Activated CD4-positive, alpha-beta memory T cell treated with anti-CD3 and anti-CD28 coated beads, Interleukin-2, amount 10 ng/mL, durations not matched to agents 7 days and 5 days (primary cell): ENCODE results near the gene MLANA. TPM values are rescaled to one million over a fixed set of nuclear protein-coding genes. Genes with fewer than 3 reads are reported as not detected.

Source experiments
- CTCF ChIA-PET: fragments of 350-600 bp; sonication (Branson Sonifier 250); formaldehyde crosslinking; loops from one replicate; lab custom pipeline; 2021; ENCODE audit warnings: antibody characterized with exemption, inconsistent platforms; lab: Charles Lee
- POLR2A ChIA-PET: fragments of 350-600 bp; sonication (Branson Sonifier 250); formaldehyde crosslinking; loops from one replicate; lab custom pipeline; 2021; ENCODE audit warnings: antibody characterized with exemption; lab: Charles Lee
- DNase-seq: peaks from one replicate; pipeline ENCODE4 v3.0.0-alpha.2; 2020
- H3K27ac Mint-ChIP-seq: one replicate; pipeline ENCODE4 v1.8.0; 2021; ENCODE audit warnings: mild to moderate bottlenecking, mixed read lengths
- H3K27me3 Mint-ChIP-seq: one replicate; pipeline ENCODE4 v1.8.0; 2021; ENCODE audit warnings: mixed read lengths
- H3K36me3 Mint-ChIP-seq: one replicate; pipeline ENCODE4 v1.8.0; 2021; ENCODE audit warnings: low read depth, mixed read lengths
- H3K4me1 Mint-ChIP-seq: one replicate; pipeline ENCODE4 v1.8.0; 2021; ENCODE audit warnings: mixed read lengths
- H3K4me3 Mint-ChIP-seq: one replicate; pipeline ENCODE4 v1.8.0; 2021; ENCODE audit warnings: mild to moderate bottlenecking, mixed read lengths
- H3K9me3 Mint-ChIP-seq: one replicate; pipeline ENCODE4 v1.8.0; 2021; ENCODE audit warnings: mixed read lengths
- total RNA-seq, 2 experiments: library from RNA; stranded (reverse); gene quantifications; one replicate each; pipeline ENCODE4 v1.2.3, GENCODE V29; 2021

MLANA gene
- total RNA-seq, 2 experiments from 2014 or later = not detected

GRCh38 chr9:5893134-5893505 is 2.4 kb downstream of the MLANA start:
- peaks cover 1% of the 10 kb centered on the region for H3K27me3 Mint-ChIP-seq
- H3K4me3 Mint-ChIP-seq = no peak overlapping the region
- H3K4me1 Mint-ChIP-seq = peaks cover under 1% of the 10 kb centered on the region
- ChIA-PET CTCF (no interaction called here), POLR2A (no interaction called here)
- no peaks in the 10 kb centered on the region for H3K9me3 Mint-ChIP-seq
- peaks cover 6% of the 10 kb centered on the region for H3K36me3 Mint-ChIP-seq
- no peak overlapping the region for H3K27ac Mint-ChIP-seq
- no peak for DNase-seq

GRCh38 chr9:5893591-5894236 is 3.0 kb downstream of the MLANA start:
- Mint-ChIP-seq H3K9me3 (no peaks in the 10 kb centered on the region), H3K4me1 (peaks cover 2% of the 10 kb centered on the region), H3K4me3 (no peak overlapping the region), H3K27me3 (peaks cover 1% of the 10 kb centered on the region), H3K36me3 (peaks cover 8% of the 10 kb centered on the region), H3K27ac (no peak overlapping the region)
- ChIA-PET CTCF (no interaction called here), POLR2A (no interaction called here)
- no peak for DNase-seq

- no peaks in the 10 kb centered on the region for H3K9me3 Mint-ChIP-seq
- ChIA-PET CTCF (interaction anchor here (3.1 kb wide), 1 partner anchor 8 kb away, joined by 11 read pairs; no protein-coding TSS in a partner anchor), POLR2A (no interaction called here)
- no peaks in the 10 kb centered on the region for H3K27me3 Mint-ChIP-seq
- DNase-seq = no peak
- H3K4me3 Mint-ChIP-seq = no peak overlapping the region
- H3K27ac Mint-ChIP-seq = no peak overlapping the region
- peaks cover 2% of the 10 kb centered on the region for H3K4me1 Mint-ChIP-seq
- H3K36me3 Mint-ChIP-seq = peaks cover 8% of the 10 kb centered on the region
Observed at GRCh38 chr9:5894237-5894959, 3.7 kb downstream of the MLANA start.

GRCh38 chr9:5895782-5896181 is 5.1 kb downstream of the MLANA start:
- CTCF ChIA-PET = interaction anchor here (1.5 to 3.1 kb wide), 2 partner anchors 9 to 159 kb away, joined by 3 to 11 read pairs; no protein-coding TSS in a partner anchor
- Mint-ChIP-seq H3K27me3 (no peaks in the 10 kb centered on the region), H3K4me1 (peaks cover 2% of the 10 kb centered on the region), H3K36me3 (peaks cover 8% of the 10 kb centered on the region), H3K9me3 (no peaks in the 10 kb centered on the region), H3K27ac (no peak overlapping the region), H3K4me3 (no peak overlapping the region)
- POLR2A ChIA-PET = interaction anchor here (0.9 kb wide), 1 partner anchor 120 kb away, joined by 3 read pairs; the partner anchor contains the start of gene RANBP6
- DNase-seq = no peak

GRCh38 chr9:5896863-5897262 is 6.2 kb downstream of the MLANA start:
- H3K27me3 Mint-ChIP-seq = no peaks in the 10 kb centered on the region
- CTCF ChIA-PET = interaction anchor here (1.5 to 3.1 kb wide), 2 partner anchors 10 to 158 kb away, joined by 3 to 11 read pairs; no protein-coding TSS in a partner anchor
- H3K4me3 Mint-ChIP-seq = no peak overlapping the region
- H3K36me3 Mint-ChIP-seq = peaks cover 8% of the 10 kb centered on the region
- POLR2A ChIA-PET = no interaction called here
- H3K27ac Mint-ChIP-seq = no peak overlapping the region
- H3K4me1 Mint-ChIP-seq = peaks cover 2% of the 10 kb centered on the region
- no peaks in the 10 kb centered on the region for H3K9me3 Mint-ChIP-seq
- no peak for DNase-seq

- ChIA-PET POLR2A (no interaction called here), CTCF (interaction anchor here (1.9 kb wide), 1 partner anchor 10 kb away, joined by 5 read pairs; no protein-coding TSS in a partner anchor)
- DNase-seq = no peak
- H3K4me1 Mint-ChIP-seq = peaks cover 2% of the 10 kb centered on the region
- H3K36me3 Mint-ChIP-seq = peaks cover 8% of the 10 kb centered on the region
- no peaks in the 10 kb centered on the region for H3K9me3 Mint-ChIP-seq
- H3K4me3 Mint-ChIP-seq = no peak overlapping the region
- no peak overlapping the region for H3K27ac Mint-ChIP-seq
- H3K27me3 Mint-ChIP-seq = no peaks in the 10 kb centered on the region
Observed at GRCh38 chr9:5897851-5898250, 7.2 kb downstream of the MLANA start.

GRCh38 chr9:5899292-5899691 is 8.6 kb downstream of the MLANA start:
- peaks cover 10% of the 10 kb centered on the region for H3K36me3 Mint-ChIP-seq
- H3K9me3 Mint-ChIP-seq = no peaks in the 10 kb centered on the region
- POLR2A ChIA-PET = no interaction called here
- no peak overlapping the region for H3K4me3 Mint-ChIP-seq
- no peak for DNase-seq
- no peak overlapping the region for H3K27ac Mint-ChIP-seq
- CTCF ChIA-PET = interaction anchor here (1.8 to 1.9 kb wide), 2 partner anchors 11 to 13 kb away, joined by 5 to 6 read pairs; no protein-coding TSS in a partner anchor
- no peaks in the 10 kb centered on the region for H3K27me3 Mint-ChIP-seq
- H3K4me1 Mint-ChIP-seq = peaks cover 2% of the 10 kb centered on the region

- CTCF ChIA-PET = interaction anchor here (1.8 kb wide), 1 partner anchor 15 kb away, joined by 6 read pairs; no protein-coding TSS in a partner anchor
- POLR2A ChIA-PET = no interaction called here
- no peaks in the 10 kb centered on the region for H3K9me3 Mint-ChIP-seq
- H3K36me3 Mint-ChIP-seq = peaks cover 19% of the 10 kb centered on the region
- H3K4me3 Mint-ChIP-seq = no peak overlapping the region
- DNase-seq = no peak
- H3K4me1 Mint-ChIP-seq = peaks cover 2% of the 10 kb centered on the region
- no peaks in the 10 kb centered on the region for H3K27me3 Mint-ChIP-seq
- no peak overlapping the region for H3K27ac Mint-ChIP-seq
Observed at GRCh38 chr9:5900622-5901021, 9.9 kb downstream of the MLANA start.

GRCh38 chr9:5902377-5902776 is 11.7 kb downstream of the MLANA start:
- no peaks in the 10 kb centered on the region for H3K9me3 Mint-ChIP-seq
- POLR2A ChIA-PET = no interaction called here
- H3K36me3 Mint-ChIP-seq = peaks cover 25% of the 10 kb centered on the region
- DNase-seq = no peak
- no peak overlapping the region for H3K27ac Mint-ChIP-seq
- peaks cover 2% of the 10 kb centered on the region for H3K4me1 Mint-ChIP-seq
- CTCF ChIA-PET = no interaction called here
- H3K27me3 Mint-ChIP-seq = no peaks in the 10 kb centered on the region
- H3K4me3 Mint-ChIP-seq = no peak overlapping the region

- POLR2A ChIA-PET = no interaction called here
- DNase-seq = no peak
- Mint-ChIP-seq H3K36me3 (peaks cover 31% of the 10 kb centered on the region), H3K27me3 (no peaks in the 10 kb centered on the region), H3K4me1 (peaks cover 18% of the 10 kb centered on the region), H3K27ac (no peak overlapping the region), H3K9me3 (no peaks in the 10 kb centered on the region), H3K4me3 (no peak overlapping the region)
- CTCF ChIA-PET = no interaction called here
Observed at GRCh38 chr9:5908918-5909317, 18.2 kb downstream of the MLANA start.

GRCh38 chr9:5909976-5910375 is 19.3 kb downstream of the MLANA start:
- H3K4me1 Mint-ChIP-seq = peaks cover 18% of the 10 kb centered on the region
- no peak for DNase-seq
- no peaks in the 10 kb centered on the region for H3K27me3 Mint-ChIP-seq
- H3K27ac Mint-ChIP-seq = peak overlapping the region; percentile 53
- no peaks in the 10 kb centered on the region for H3K9me3 Mint-ChIP-seq
- peaks cover 25% of the 10 kb centered on the region for H3K36me3 Mint-ChIP-seq
- ChIA-PET POLR2A (no interaction called here), CTCF (no interaction called here)
- H3K4me3 Mint-ChIP-seq = no peak overlapping the region

GRCh38 chr9:5910413-5911057 is 19.8 kb downstream of the MLANA start:
- H3K27ac Mint-ChIP-seq = peak overlapping the region; percentile 53
- peaks cover 21% of the 10 kb centered on the region for H3K36me3 Mint-ChIP-seq
- no peak overlapping the region for H3K4me3 Mint-ChIP-seq
- DNase-seq = no peak
- H3K9me3 Mint-ChIP-seq = no peaks in the 10 kb centered on the region
- ChIA-PET CTCF (no interaction called here), POLR2A (no interaction called here)
- H3K27me3 Mint-ChIP-seq = no peaks in the 10 kb centered on the region
- H3K4me1 Mint-ChIP-seq = peaks cover 18% of the 10 kb centered on the region

- no peak overlapping the region for H3K27ac Mint-ChIP-seq
- no peak overlapping the region for H3K4me3 Mint-ChIP-seq
- no peaks in the 10 kb centered on the region for H3K9me3 Mint-ChIP-seq
- CTCF ChIA-PET = interaction anchor here (0.5 to 0.7 kb wide), 2 partner anchors 29 to 1200 kb away, joined by 3 to 5 read pairs; no protein-coding TSS in a partner anchor
- peaks cover 14% of the 10 kb centered on the region for H3K4me1 Mint-ChIP-seq
- DNase-seq = no peak
- no peaks in the 10 kb centered on the region for H3K27me3 Mint-ChIP-seq
- H3K36me3 Mint-ChIP-seq = peaks cover 18% of the 10 kb centered on the region
- POLR2A ChIA-PET = no interaction called here
Observed at GRCh38 chr9:5915438-5915837, 24.7 kb downstream of the MLANA start.
